HG03571 (cell line): ENCODE data around the gene RPH3AL.
"Not testable (repeated sequence)": the region's sequence is repeated elsewhere in the genome, so short reads cannot be mapped to it uniquely, and the experiment has no call there.

Experiments used
- ATAC-seq: cut with Tn5 transposase; IDR thresholded peaks from one replicate; pipeline ENCODE4 v1.9.1; 2021; ENCODE audit not compliant: unreplicated experiment

The RPH3AL gene

GRCh38 chr17:206484-206883 lies 146.1 kb downstream of the RPH3AL start:
- not testable (repeated sequence) for ATAC-seq

- no peak for ATAC-seq
Observed at GRCh38 chr17:205817-206216, 146.8 kb downstream of the RPH3AL start.

GRCh38 chr17:205148-205669 lies 147.4 kb downstream of the RPH3AL start:
- no peak for ATAC-seq

GRCh38 chr17:204427-205147 lies 148.0 kb downstream of the RPH3AL start:
- ATAC-seq, result no peak

- ATAC-seq, result no peak
Observed at GRCh38 chr17:202501-202951, 150.1 kb downstream of the RPH3AL start.

- ATAC-seq, result not testable (repeated sequence)
Observed at GRCh38 chr17:201736-202135, 150.9 kb downstream of the RPH3AL start.

- ATAC-seq, result not testable (repeated sequence)
Observed at GRCh38 chr17:201257-201656, 151.3 kb downstream of the RPH3AL start.

- no peak for ATAC-seq
Observed at GRCh38 chr17:200586-200985, 152.0 kb downstream of the RPH3AL start.

- no peak for ATAC-seq
Observed at GRCh38 chr17:199806-200545, 152.6 kb downstream of the RPH3AL start.

- ATAC-seq, result no peak
Observed at GRCh38 chr17:199191-199604, 153.4 kb downstream of the RPH3AL start.

GRCh38 chr17:198225-198624 lies 154.4 kb downstream of the RPH3AL start:
- not testable (repeated sequence) for ATAC-seq

- ATAC-seq, result no peak
Observed at GRCh38 chr17:197352-197751, 155.3 kb downstream of the RPH3AL start.

GRCh38 chr17:194828-195602 lies 157.6 kb downstream of the RPH3AL start:
- ATAC-seq, result no peak

GRCh38 chr17:193841-194806 lies 158.5 kb downstream of the RPH3AL start:
- ATAC-seq, result no peak

- no peak for ATAC-seq
Observed at GRCh38 chr17:193426-193810, 159.2 kb downstream of the RPH3AL start.

GRCh38 chr17:192666-193425 lies 159.8 kb downstream of the RPH3AL start:
- no peak for ATAC-seq

- ATAC-seq, result no peak
Observed at GRCh38 chr17:189444-189843, 163.2 kb downstream of the RPH3AL start.

GRCh38 chr17:187130-187529 lies 165.5 kb downstream of the RPH3AL start:
- no peak for ATAC-seq

- no peak for ATAC-seq
Observed at GRCh38 chr17:185445-186138, 167.0 kb downstream of the RPH3AL start.
